Bronchial epithelial cell (primary cell): Measurements from ENCODE around the gene TAOK3. TPM values are rescaled to one million over a fixed set of nuclear protein-coding genes. Genes with fewer than 3 reads are reported as not detected.

ENCODE experiments used
- DNase-seq: peaks from one replicate; pipeline ENCODE4 v3.0.0-alpha.2; 2010; ENCODE audit warnings: low read depth
- FAIRE-seq: peaks from 2 replicates; lab custom pipeline; 2011; peaks lifted over from hg19 to GRCh38; lab: Jason Lieb, UNC
- H3K27me3 ChIP-seq: 2 replicates; pipeline ENCODE4 v1.5.1; 2011; ENCODE audit warnings: low read length; ENCODE audit not compliant: control insufficient read depth, insufficient read depth
- H3K36me3 ChIP-seq: 2 replicates; pipeline ENCODE4 v1.5.1; 2011; ENCODE audit warnings: low read length; ENCODE audit not compliant: control insufficient read depth, insufficient read depth
- H3K4me3 ChIP-seq: 2 replicates; pipeline ENCODE4 v1.5.1; 2011; ENCODE audit warnings: mild to moderate bottlenecking, low read depth, low read length, control low read depth
- CTCF ChIP-seq: IDR thresholded peaks from 2 replicates; pipeline ENCODE4 v1.5.1; 2011; ENCODE audit warnings: mild to moderate bottlenecking, moderate library complexity, low read length, control low read depth, inconsistent platforms; ENCODE audit not compliant: insufficient read depth, severe bottlenecking
- total RNA-seq: library from RNA; depleted of rRNA; stranded (reverse); fragments of >200 nt; gene quantifications from 2 replicates; pipeline ENCODE4 v1.2.1, GENCODE V29; 2014

The TAOK3 gene
- total RNA-seq, 1 donor from 2014 or later: 25.3 TPM

DNA sequence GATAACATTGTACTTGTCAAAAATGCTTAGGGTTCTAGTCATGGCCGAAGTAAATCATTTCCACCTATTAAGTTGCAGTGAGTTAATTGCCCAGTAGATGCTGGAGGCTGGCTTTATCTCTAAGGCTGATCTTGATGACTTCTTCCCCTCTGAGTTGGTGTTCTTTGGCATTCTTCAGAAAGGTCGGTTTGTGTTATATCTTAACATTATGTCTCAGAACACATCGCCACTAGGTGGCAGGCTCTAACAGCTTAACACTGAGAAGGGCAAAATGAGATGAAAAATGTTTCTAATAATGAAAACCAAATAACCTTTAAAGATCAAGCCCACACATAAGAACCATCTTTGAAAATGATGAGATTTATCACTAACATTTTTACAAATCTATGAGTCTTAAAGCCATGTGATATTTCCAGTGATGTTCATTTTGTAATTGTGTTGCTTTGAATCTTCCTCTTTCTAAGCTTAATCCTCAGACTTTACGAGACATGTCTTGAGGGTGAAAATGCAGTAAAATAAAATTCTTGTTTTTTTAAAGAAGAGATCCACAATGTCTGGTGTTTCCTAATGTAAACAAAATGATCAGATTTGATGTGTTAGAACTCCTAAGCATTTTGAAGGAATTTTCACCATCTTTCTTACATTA is 32.3 kb upstream of the TAOK3 start:
- TF ChIP-seq CTCF: peak; percentile 61
- FAIRE-seq: no peak
- H3K36me3 ChIP-seq: peaks cover 3% of the 10 kb centered on the region
- no peaks in the 10 kb centered on the region for H3K27me3 ChIP-seq
- peak; percentile 46 for DNase-seq
- no peak overlapping the region for H3K4me3 ChIP-seq

- no peak overlapping the region for H3K4me3 ChIP-seq
- no peaks in the 10 kb centered on the region for H3K27me3 ChIP-seq
- peaks cover 9% of the 10 kb centered on the region for H3K36me3 ChIP-seq
- TF ChIP-seq CTCF: no peak
- FAIRE-seq (no peak), DNase-seq (peak; percentile 25)
These were observed 29.5 kb upstream of the TAOK3 start for GRCh38 chr12:118402251-118402650.

DNA sequence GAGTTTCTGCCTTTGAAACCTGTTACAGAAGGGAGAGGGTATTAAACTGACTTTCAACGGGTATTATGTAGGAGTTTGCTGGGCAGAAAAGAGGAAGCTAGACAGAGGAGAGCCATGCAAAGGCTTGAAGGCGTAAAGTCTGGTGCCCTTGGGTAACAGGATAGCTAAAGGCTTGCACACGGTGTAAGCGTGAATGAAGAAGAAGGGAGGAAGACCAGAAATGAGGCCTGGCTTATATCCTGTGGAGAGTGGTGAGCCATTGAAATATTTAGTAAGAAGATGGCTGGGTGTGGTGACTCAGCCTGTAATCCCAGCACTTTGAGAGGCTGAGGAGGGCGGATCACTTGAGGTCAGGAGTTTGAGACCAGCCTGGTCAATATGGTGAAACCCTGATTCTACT is 26.2 kb upstream of the TAOK3 start:
- no peak overlapping the region for H3K4me3 ChIP-seq
- FAIRE-seq (no peak), DNase-seq (no peak)
- H3K36me3 ChIP-seq: peaks cover 11% of the 10 kb centered on the region
- no peaks in the 10 kb centered on the region for H3K27me3 ChIP-seq
- TF ChIP-seq CTCF: no peak

- H3K36me3 ChIP-seq: peaks cover 11% of the 10 kb centered on the region
- FAIRE-seq: no peak
- no peaks in the 10 kb centered on the region for H3K27me3 ChIP-seq
- DNase-seq: no peak
- no peak for TF ChIP-seq CTCF
- H3K4me3 ChIP-seq: no peak overlapping the region
These were observed 25.8 kb upstream of the TAOK3 start for GRCh38 chr12:118398524-118398923.

- FAIRE-seq (no peak), DNase-seq (no peak)
- H3K4me3 ChIP-seq: no peak overlapping the region
- peaks cover 9% of the 10 kb centered on the region for H3K36me3 ChIP-seq
- no peak for TF ChIP-seq CTCF
- no peaks in the 10 kb centered on the region for H3K27me3 ChIP-seq
These were observed 25.2 kb upstream of the TAOK3 start for GRCh38 chr12:118397708-118398440.
